GM23338 (cell line): ENCODE measurements around the gene ITGB1BP1. TPM values are rescaled to one million over a fixed set of nuclear protein-coding genes. Genes with fewer than 3 reads are reported as not detected.

Experiments used
- ATAC-seq: fragments of 200-7000 bp; cut with Tn5 transposase; 3 replicates; pipeline ENCODE4 v1.9.1; 2020
- DNase-seq: peaks from one replicate; pipeline ENCODE4 v3.0.0-alpha.2; 2015; ENCODE audit warnings: low spot score
- H2AFZ ChIP-seq: fragments of 200-600 bp; sonication (generic); 2 replicates; pipeline ENCODE4 v1.8.0; 2016; ENCODE audit warnings: antibody characterized with exemption, mild to moderate bottlenecking, moderate library complexity
- H3F3A ChIP-seq: fragments of 200-600 bp; sonication (generic); replicated peaks from 2 replicates; pipeline ENCODE4 v1.8.0; 2017; ENCODE audit warnings: antibody characterized with exemption, mixed run types, low read depth
- H3K27ac ChIP-seq: fragments of 200-600 bp; sonication (generic); 2 replicates; pipeline ENCODE4 v1.6.1; 2016; ENCODE audit warnings: low read depth
- H3K27me3 ChIP-seq: fragments of 200-600 bp; sonication (generic); 2 replicates; pipeline ENCODE4 v1.8.0; 2016; ENCODE audit warnings: mild to moderate bottlenecking, mixed run types, moderate library complexity; ENCODE audit not compliant: insufficient read depth
- H3K36me3 ChIP-seq: fragments of 200-600 bp; sonication (generic); 2 replicates; pipeline ENCODE4 v1.8.0; 2016; ENCODE audit warnings: mild to moderate bottlenecking; ENCODE audit not compliant: insufficient read depth
- H3K4me1 ChIP-seq: fragments of 200-600 bp; sonication (generic); 2 replicates; pipeline ENCODE4 v1.8.0; 2016; ENCODE audit warnings: mild to moderate bottlenecking, moderate library complexity; ENCODE audit not compliant: insufficient read depth
- H3K4me2 ChIP-seq: fragments of 200-600 bp; sonication (generic); 2 replicates; pipeline ENCODE4 v1.7.1; 2017; ENCODE audit warnings: mixed run types
- H3K4me3 ChIP-seq: fragments of 200-600 bp; sonication (generic); 2 replicates; pipeline ENCODE4 v1.6.1; 2016; ENCODE audit warnings: mixed run types
- H3K79me2 ChIP-seq: fragments of 200-600 bp; sonication (generic); replicated peaks from 2 replicates; pipeline ENCODE4 v1.8.0; 2017; ENCODE audit warnings: mild to moderate bottlenecking; ENCODE audit not compliant: insufficient read depth
- H3K9me2 ChIP-seq: fragments of 200-600 bp; sonication (generic); 2 replicates; pipeline ENCODE4 v1.8.0; 2017; ENCODE audit not compliant: insufficient read depth
- H4K20me1 ChIP-seq: fragments of 200-600 bp; sonication (generic); replicated peaks from 2 replicates; pipeline ENCODE4 v1.8.0; 2017; ENCODE audit warnings: mild to moderate bottlenecking; ENCODE audit not compliant: insufficient read depth
- H3K27ac Mint-ChIP-seq: 2 replicates; pipeline ENCODE4 v1.8.0; 2020; ENCODE audit warnings: inconsistent platforms, mild to moderate bottlenecking, moderate library complexity, mixed read lengths
- H3K27me3 Mint-ChIP-seq: 3 replicates; pipeline ENCODE4 v1.8.0; 2022; ENCODE audit warnings: low read depth, mild to moderate bottlenecking, moderate library complexity, mixed read lengths, inconsistent platforms; ENCODE audit not compliant: insufficient read depth, poor library complexity
- H3K36me3 Mint-ChIP-seq: 3 replicates; pipeline ENCODE4 v1.8.0; 2021; ENCODE audit warnings: low read depth, mild to moderate bottlenecking, inconsistent platforms, moderate library complexity, mixed read lengths
- H3K4me1 Mint-ChIP-seq: 3 replicates; pipeline ENCODE4 v1.8.0; 2020; ENCODE audit warnings: mild to moderate bottlenecking, inconsistent platforms, mixed read lengths
- H3K4me3 Mint-ChIP-seq: 3 replicates; pipeline ENCODE4 v1.8.0; 2021; ENCODE audit warnings: moderate library complexity, mild to moderate bottlenecking, inconsistent platforms, mixed read lengths
- H3K9me3 Mint-ChIP-seq: 3 replicates; pipeline ENCODE4 v1.8.0; 2020; ENCODE audit warnings: moderate library complexity, mild to moderate bottlenecking, inconsistent platforms, mixed read lengths
- CREB1 ChIP-seq: fragments of 250-450 bp; sonication (Bioruptor Pico); IDR thresholded peaks from 2 replicates; pipeline ENCODE4 v1.5.0; 2020; ENCODE audit warnings: low read depth, mild to moderate bottlenecking, moderate library complexity
- EZH2 ChIP-seq: fragments of 200-600 bp; sonication (generic); IDR thresholded peaks from one replicate; pipeline ENCODE4 v1.8.0; 2017; ENCODE audit warnings: antibody characterized with exemption, mild to moderate bottlenecking, low read depth; ENCODE audit not compliant: unreplicated experiment
- EZH2phosphoT487 ChIP-seq: fragments of 200-600 bp; sonication (generic); IDR thresholded peaks from one replicate; pipeline ENCODE4 v1.8.1; 2018; ENCODE audit warnings: antibody characterized with exemption; ENCODE audit not compliant: unreplicated experiment
- JUNB ChIP-seq: IDR thresholded peaks from one replicate; pipeline ENCODE4 v1.6.1; 2016; ENCODE audit warnings: antibody characterized with exemption; ENCODE audit not compliant: unreplicated experiment
- POLR2AphosphoS5 ChIP-seq: IDR thresholded peaks from 2 replicates; pipeline ENCODE4 v1.6.1; 2016; ENCODE audit warnings: antibody characterized with exemption, low read depth
- REST ChIP-seq: IDR thresholded peaks from one replicate; pipeline ENCODE4 v1.6.1; 2018; ENCODE audit warnings: antibody characterized with exemption; ENCODE audit not compliant: unreplicated experiment
- STAT1 ChIP-seq: IDR thresholded peaks from one replicate; pipeline ENCODE4 v1.6.1; 2016; ENCODE audit warnings: antibody characterized with exemption; ENCODE audit not compliant: unreplicated experiment
- ZNF114 ChIP-seq: fragments of 250-450 bp; sonication (Bioruptor Pico); IDR thresholded peaks from 2 replicates; pipeline ENCODE4 v1.5.0; 2020; ENCODE audit warnings: mild to moderate bottlenecking, moderate library complexity
- ZNF331 ChIP-seq: fragments of 250-450 bp; sonication (Bioruptor Pico); IDR thresholded peaks from 2 replicates; pipeline ENCODE4 v1.5.0; 2020; ENCODE audit warnings: low read depth, mild to moderate bottlenecking, moderate library complexity
- ZNF462 ChIP-seq: fragments of 250-450 bp; sonication (Bioruptor Pico); IDR thresholded peaks from 2 replicates; pipeline ENCODE4 v1.5.0; 2020; ENCODE audit warnings: mild to moderate bottlenecking, moderate library complexity
- polyA plus RNA-seq: library from polyadenylated mRNA; unstranded; fragments of >200 nt; fragmentation: Nextera tagmentation; extraction: Ambion mirVana; gene quantifications from 2 replicates; pipeline ENCODE4 v1.2.1, GENCODE V29; 2016
- total RNA-seq: library from RNA; depleted of rRNA; stranded (reverse); fragments of >200 nt; shearing (Covaris generic); gene quantifications from 2 replicates; pipeline ENCODE4 v1.2.3, GENCODE V29; 2014
- TF ChIP-seq, protein P1 (sequence below), 2 experiments: fragments of 200-600 bp in 1 of 2; sonication (generic) in 1 of 2; conservative IDR thresholded peaks; 2 replicates each; pipeline versions ENCODE4 v1.5.1 to v1.6.1; 2016 to 2017; ENCODE audit warnings: antibody characterized with exemption in 2 of 2, low read depth in 2 of 2, mild to moderate bottlenecking in 2 of 2, moderate library complexity in 1 of 2
- TF ChIP-seq, protein P2 (sequence below): IDR thresholded peaks from 2 replicates; pipeline ENCODE4 v1.6.1; 2016; ENCODE audit warnings: antibody characterized with exemption

ITGB1BP1 gene
- total and polyA plus RNA-seq, 2 experiments from 2014 or later = 29.1 to 63.5 TPM

GRCh38 chr2:9451231-9451630 is 27.9 kb upstream of the ITGB1BP1 start:
- Histone ChIP-seq H4K20me1 (peaks cover 7% of the 10 kb centered on the region), H3F3A (no peaks in the 10 kb centered on the region), H2AFZ (no peak overlapping the region), H3K36me3 (peaks cover 42% of the 10 kb centered on the region), H3K27ac (no peak overlapping the region), H3K79me2 (no peaks in the 10 kb centered on the region), H3K9me2 (no peaks in the 10 kb centered on the region), H3K4me2 (no peak overlapping the region), H3K27me3 (no peaks in the 10 kb centered on the region), H3K4me3 (no peak overlapping the region), H3K4me1 (no peaks in the 10 kb centered on the region)
- ATAC-seq = no peak
- H3K27ac Mint-ChIP-seq = no peak overlapping the region
- H3K36me3 Mint-ChIP-seq = peaks cover 55% of the 10 kb centered on the region
- H3K9me3 Mint-ChIP-seq = no peaks in the 10 kb centered on the region
- TF ChIP-seq ZNF331 (CRISPR knock-in tag) = no peak
- TF ChIP-seq EZH2phosphoT487 = no peak
- TF ChIP-seq CREB1 (CRISPR knock-in tag) = no peak
- no peak for TF ChIP-seq REST
- TF ChIP-seq STAT1 = no peak
- TF ChIP-seq JUNB = no peak
- TF ChIP-seq, protein P1, sequence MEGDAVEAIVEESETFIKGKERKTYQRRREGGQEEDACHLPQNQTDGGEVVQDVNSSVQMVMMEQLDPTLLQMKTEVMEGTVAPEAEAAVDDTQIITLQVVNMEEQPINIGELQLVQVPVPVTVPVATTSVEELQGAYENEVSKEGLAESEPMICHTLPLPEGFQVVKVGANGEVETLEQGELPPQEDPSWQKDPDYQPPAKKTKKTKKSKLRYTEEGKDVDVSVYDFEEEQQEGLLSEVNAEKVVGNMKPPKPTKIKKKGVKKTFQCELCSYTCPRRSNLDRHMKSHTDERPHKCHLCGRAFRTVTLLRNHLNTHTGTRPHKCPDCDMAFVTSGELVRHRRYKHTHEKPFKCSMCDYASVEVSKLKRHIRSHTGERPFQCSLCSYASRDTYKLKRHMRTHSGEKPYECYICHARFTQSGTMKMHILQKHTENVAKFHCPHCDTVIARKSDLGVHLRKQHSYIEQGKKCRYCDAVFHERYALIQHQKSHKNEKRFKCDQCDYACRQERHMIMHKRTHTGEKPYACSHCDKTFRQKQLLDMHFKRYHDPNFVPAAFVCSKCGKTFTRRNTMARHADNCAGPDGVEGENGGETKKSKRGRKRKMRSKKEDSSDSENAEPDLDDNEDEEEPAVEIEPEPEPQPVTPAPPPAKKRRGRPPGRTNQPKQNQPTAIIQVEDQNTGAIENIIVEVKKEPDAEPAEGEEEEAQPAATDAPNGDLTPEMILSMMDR (conservative IDR thresholded peaks at IDR 0.05; ENCODE audit: low read depth in 2 of 2) = no peak
- TF ChIP-seq ZNF462 (CRISPR knock-in tag) = no peak
- no peak for TF ChIP-seq POLR2AphosphoS5
- TF ChIP-seq ZNF114 (CRISPR knock-in tag) = no peak
- TF ChIP-seq, protein P2, sequence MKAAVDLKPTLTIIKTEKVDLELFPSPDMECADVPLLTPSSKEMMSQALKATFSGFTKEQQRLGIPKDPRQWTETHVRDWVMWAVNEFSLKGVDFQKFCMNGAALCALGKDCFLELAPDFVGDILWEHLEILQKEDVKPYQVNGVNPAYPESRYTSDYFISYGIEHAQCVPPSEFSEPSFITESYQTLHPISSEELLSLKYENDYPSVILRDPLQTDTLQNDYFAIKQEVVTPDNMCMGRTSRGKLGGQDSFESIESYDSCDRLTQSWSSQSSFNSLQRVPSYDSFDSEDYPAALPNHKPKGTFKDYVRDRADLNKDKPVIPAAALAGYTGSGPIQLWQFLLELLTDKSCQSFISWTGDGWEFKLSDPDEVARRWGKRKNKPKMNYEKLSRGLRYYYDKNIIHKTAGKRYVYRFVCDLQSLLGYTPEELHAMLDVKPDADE = no peak
- no peak for TF ChIP-seq EZH2
- DNase-seq = no peak
- no peak overlapping the region for H3K4me3 Mint-ChIP-seq
- H3K4me1 Mint-ChIP-seq = no peaks in the 10 kb centered on the region
- no peaks in the 10 kb centered on the region for H3K27me3 Mint-ChIP-seq
